ENCODE measurements around the gene DTX3L. TPM values are rescaled to one million over a fixed set of nuclear protein-coding genes. Genes with fewer than 3 reads are reported as not detected.
A peak's percentile ranks its signal among the peaks of the same experiment; 100 is the strongest.

Gene DTX3L
- total and polyA plus RNA-seq, 9 of the 15 experiments (the other 6 are each of a cell fraction or from before 2014, with no cell fraction given), result 2.3 to 6.5 (median 3.0) TPM

DNA sequence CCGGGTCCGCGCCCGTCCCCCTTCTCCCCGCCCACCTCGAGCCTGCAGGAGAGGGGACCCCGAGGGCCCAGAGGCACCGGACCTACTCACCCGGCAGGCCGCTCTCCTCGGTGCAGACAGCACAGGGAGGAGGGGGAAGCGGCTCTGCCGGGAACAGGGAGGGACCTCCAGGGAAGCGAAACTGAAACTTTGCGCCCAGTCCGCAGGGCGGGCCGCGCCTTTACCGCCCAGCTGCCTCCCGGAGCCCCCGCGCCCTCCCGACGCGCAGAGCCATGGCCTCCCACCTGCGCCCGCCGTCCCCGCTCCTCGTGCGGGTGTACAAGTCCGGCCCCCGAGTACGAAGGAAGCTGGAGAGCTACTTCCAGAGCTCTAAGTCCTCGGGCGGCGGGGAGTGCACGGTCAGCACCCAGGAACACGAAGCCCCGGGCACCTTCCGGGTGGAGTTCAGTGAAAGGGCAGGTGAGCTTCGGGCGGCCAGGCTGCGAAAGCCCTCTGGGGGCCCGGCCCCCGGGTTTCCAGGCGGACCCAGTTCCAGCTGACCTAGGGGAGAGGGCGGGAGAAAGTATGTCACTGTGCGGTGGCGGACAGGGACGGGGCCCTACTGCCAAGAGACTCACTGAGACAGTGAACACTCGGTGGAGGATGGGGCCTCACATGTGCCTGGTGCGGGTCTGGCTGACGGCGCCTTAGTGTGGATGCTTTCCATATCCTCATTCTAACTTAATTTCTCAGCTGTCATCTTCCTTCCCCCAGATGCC, at the start of gene DTX3L, which contains the start of gene PARP9 (continued):
- TF ChIP-seq MAZ (CRISPR knock-in tag; conservative IDR thresholded peaks at IDR 0.05 in 1 of 2, IDR thresholded peaks at IDR 0.05 in 1 of 2), result peak; percentile 70; a peak in 3 of 4 replicates
- TF ChIP-seq C11orf30 (IDR thresholded peaks at IDR 0.05; ENCODE audit: low read depth), result peak; percentile 23; the same call in 1 of the 2 replicates
- no peak for TF ChIP-seq ZNF146 (CRISPR knock-in tag; IDR thresholded peaks at IDR 0.05; ENCODE audit: unreplicated experiment)
- TF ChIP-seq ZNF75A (CRISPR knock-in tag; IDR thresholded peaks at IDR 0.05), result no peak
- no peak for TF ChIP-seq CREBBP (IDR thresholded peaks at IDR 0.05; ENCODE audit: low read depth, low read length)
- TF ChIP-seq, protein P1, sequence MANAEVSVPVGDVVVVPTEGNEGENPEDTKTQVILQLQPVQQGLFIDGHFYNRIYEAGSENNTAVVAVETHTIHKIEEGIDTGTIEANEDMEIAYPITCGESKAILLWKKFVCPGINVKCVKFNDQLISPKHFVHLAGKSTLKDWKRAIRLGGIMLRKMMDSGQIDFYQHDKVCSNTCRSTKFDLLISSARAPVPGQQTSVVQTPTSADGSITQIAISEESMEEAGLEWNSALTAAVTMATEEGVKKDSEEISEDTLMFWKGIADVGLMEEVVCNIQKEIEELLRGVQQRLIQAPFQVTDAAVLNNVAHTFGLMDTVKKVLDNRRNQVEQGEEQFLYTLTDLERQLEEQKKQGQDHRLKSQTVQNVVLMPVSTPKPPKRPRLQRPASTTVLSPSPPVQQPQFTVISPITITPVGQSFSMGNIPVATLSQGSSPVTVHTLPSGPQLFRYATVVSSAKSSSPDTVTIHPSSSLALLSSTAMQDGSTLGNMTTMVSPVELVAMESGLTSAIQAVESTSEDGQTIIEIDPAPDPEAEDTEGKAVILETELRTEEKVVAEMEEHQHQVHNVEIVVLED (CRISPR knock-in tag; IDR thresholded peaks at IDR 0.05), result no peak
- TF ChIP-seq POLR2G (IDR thresholded peaks at IDR 0.05; ENCODE audit: low read depth, low read length), result peak; percentile 89
- no peak for TF ChIP-seq HNRNPUL1 (IDR thresholded peaks at IDR 0.05; ENCODE audit: low read length)
- TF ChIP-seq, protein P2, sequence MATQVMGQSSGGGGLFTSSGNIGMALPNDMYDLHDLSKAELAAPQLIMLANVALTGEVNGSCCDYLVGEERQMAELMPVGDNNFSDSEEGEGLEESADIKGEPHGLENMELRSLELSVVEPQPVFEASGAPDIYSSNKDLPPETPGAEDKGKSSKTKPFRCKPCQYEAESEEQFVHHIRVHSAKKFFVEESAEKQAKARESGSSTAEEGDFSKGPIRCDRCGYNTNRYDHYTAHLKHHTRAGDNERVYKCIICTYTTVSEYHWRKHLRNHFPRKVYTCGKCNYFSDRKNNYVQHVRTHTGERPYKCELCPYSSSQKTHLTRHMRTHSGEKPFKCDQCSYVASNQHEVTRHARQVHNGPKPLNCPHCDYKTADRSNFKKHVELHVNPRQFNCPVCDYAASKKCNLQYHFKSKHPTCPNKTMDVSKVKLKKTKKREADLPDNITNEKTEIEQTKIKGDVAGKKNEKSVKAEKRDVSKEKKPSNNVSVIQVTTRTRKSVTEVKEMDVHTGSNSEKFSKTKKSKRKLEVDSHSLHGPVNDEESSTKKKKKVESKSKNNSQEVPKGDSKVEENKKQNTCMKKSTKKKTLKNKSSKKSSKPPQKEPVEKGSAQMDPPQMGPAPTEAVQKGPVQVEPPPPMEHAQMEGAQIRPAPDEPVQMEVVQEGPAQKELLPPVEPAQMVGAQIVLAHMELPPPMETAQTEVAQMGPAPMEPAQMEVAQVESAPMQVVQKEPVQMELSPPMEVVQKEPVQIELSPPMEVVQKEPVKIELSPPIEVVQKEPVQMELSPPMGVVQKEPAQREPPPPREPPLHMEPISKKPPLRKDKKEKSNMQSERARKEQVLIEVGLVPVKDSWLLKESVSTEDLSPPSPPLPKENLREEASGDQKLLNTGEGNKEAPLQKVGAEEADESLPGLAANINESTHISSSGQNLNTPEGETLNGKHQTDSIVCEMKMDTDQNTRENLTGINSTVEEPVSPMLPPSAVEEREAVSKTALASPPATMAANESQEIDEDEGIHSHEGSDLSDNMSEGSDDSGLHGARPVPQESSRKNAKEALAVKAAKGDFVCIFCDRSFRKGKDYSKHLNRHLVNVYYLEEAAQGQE (IDR thresholded peaks at IDR 0.05; ENCODE audit: borderline replicate concordance), result no peak
- TF ChIP-seq, protein P2 (CRISPR knock-in tag; IDR thresholded peaks at IDR 0.05; ENCODE audit: low read depth), result peak; percentile 49; the same call in 1 of the 2 replicates
- peak; percentile 41 for TF ChIP-seq ELF1 (tag; IDR thresholded peaks at IDR 0.05)
- TF ChIP-seq, protein P3, sequence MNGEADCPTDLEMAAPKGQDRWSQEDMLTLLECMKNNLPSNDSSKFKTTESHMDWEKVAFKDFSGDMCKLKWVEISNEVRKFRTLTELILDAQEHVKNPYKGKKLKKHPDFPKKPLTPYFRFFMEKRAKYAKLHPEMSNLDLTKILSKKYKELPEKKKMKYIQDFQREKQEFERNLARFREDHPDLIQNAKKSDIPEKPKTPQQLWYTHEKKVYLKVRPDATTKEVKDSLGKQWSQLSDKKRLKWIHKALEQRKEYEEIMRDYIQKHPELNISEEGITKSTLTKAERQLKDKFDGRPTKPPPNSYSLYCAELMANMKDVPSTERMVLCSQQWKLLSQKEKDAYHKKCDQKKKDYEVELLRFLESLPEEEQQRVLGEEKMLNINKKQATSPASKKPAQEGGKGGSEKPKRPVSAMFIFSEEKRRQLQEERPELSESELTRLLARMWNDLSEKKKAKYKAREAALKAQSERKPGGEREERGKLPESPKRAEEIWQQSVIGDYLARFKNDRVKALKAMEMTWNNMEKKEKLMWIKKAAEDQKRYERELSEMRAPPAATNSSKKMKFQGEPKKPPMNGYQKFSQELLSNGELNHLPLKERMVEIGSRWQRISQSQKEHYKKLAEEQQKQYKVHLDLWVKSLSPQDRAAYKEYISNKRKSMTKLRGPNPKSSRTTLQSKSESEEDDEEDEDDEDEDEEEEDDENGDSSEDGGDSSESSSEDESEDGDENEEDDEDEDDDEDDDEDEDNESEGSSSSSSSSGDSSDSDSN (IDR thresholded peaks at IDR 0.05; ENCODE audit: borderline replicate concordance in 1 of 2, low read depth in 2 of 2, low read length in 2 of 2), result peak; percentile 66 to 74; a peak in 2 of 4 replicates
- TF ChIP-seq JUNB (CRISPR knock-in tag; conservative IDR thresholded peaks at IDR 0.05), result no peak
- 0 out of 2 replicates have a peak, but pooled peaks have one; percentile 16 for TF ChIP-seq ZBTB17 (CRISPR knock-in tag; IDR thresholded peaks at IDR 0.05)
- peak; percentile 62; the same call in 1 of the 2 replicates for TF ChIP-seq MTA3 (IDR thresholded peaks at IDR 0.05; ENCODE audit: borderline replicate concordance)
- no peak for TF ChIP-seq SMARCA5 (IDR thresholded peaks at IDR 0.05)

Data from K562 (cell line).